HG02852 (cell line): Measurements from ENCODE around the gene PRAF2.
A peak's percentile ranks its signal among the peaks of the same experiment; 100 is the strongest.

Experiments
- ATAC-seq: cut with Tn5 transposase; IDR thresholded peaks from one replicate; pipeline ENCODE4 v1.9.1; 2021; ENCODE audit warnings: mild to moderate bottlenecking, moderate library complexity; ENCODE audit not compliant: unreplicated experiment

PRAF2 gene

GRCh38 chrX:49075347-49075746, 1.5 kb upstream of the PRAF2 start:
- ATAC-seq, result no peak

- no peak for ATAC-seq
Observed at GRCh38 chrX:49072712-49073095, 1.1 kb downstream of the PRAF2 start.

- no peak for ATAC-seq
Observed at GRCh38 chrX:49071877-49072711, 1.7 kb downstream of the PRAF2 start.

- ATAC-seq, result no peak
Observed at GRCh38 chrX:49070988-49071387, 2.8 kb downstream of the PRAF2 start.

GRCh38 chrX:49069038-49069437, 4.8 kb downstream of the PRAF2 start:
- ATAC-seq, result no peak

GRCh38 chrX:49067285-49068120, 6.3 kb downstream of the PRAF2 start:
- ATAC-seq, result no peak

- no peak for ATAC-seq
Observed at GRCh38 chrX:49066690-49067089, 7.1 kb downstream of the PRAF2 start.

- no peak for ATAC-seq
Observed at GRCh38 chrX:49066278-49066677, 7.5 kb downstream of the PRAF2 start.

- ATAC-seq, result no peak
Observed at GRCh38 chrX:49064735-49065134, 9.1 kb downstream of the PRAF2 start.

- no peak for ATAC-seq
Observed at GRCh38 chrX:49064303-49064702, 9.5 kb downstream of the PRAF2 start.

- ATAC-seq, result no peak
Observed at GRCh38 chrX:49063715-49064114, 10.1 kb downstream of the PRAF2 start.

GRCh38 chrX:49061916-49062315, 11.9 kb downstream of the PRAF2 start:
- ATAC-seq, result no peak

- no peak for ATAC-seq
Observed at GRCh38 chrX:49061490-49061889, 12.3 kb downstream of the PRAF2 start.

- no peak for ATAC-seq
Observed at GRCh38 chrX:49060914-49061313, 12.9 kb downstream of the PRAF2 start.

GRCh38 chrX:49059681-49060085, 14.1 kb downstream of the PRAF2 start:
- no peak for ATAC-seq

GRCh38 chrX:49059201-49059600, 14.6 kb downstream of the PRAF2 start:
- ATAC-seq, result no peak

- ATAC-seq, result no peak
Observed at GRCh38 chrX:49058794-49059193, 15.0 kb downstream of the PRAF2 start, which contains the start of gene CCDC120. Gene CCDC120 (plus strand): TSS chrX:49058999. CDS start chrX:49062042, 3,043 bp downstream.

- ATAC-seq, result no peak
Observed at GRCh38 chrX:49054073-49054762, 19.6 kb downstream of the PRAF2 start.

GRCh38 chrX:49053223-49054072, 20.4 kb downstream of the PRAF2 start:
- ATAC-seq, result peak; percentile 70

GRCh38 chrX:49043987-49044281, 29.9 kb downstream of the PRAF2 start:
- no peak for ATAC-seq
